NB4 (cell line): ENCODE measurements around the gene FAS.
A peak's percentile ranks its signal among the peaks of the same experiment; 100 is the strongest.

ENCODE experiments used
- DNase-seq: peaks from one replicate; pipeline ENCODE4 v3.0.0; 2010; ENCODE audit warnings: low read depth
- H3K4me3 ChIP-seq: one replicate; pipeline ENCODE4 v1.5.1; 2011; ENCODE audit warnings: mild to moderate bottlenecking, low read depth, low read length, moderate library complexity
- MYC ChIP-seq: IDR thresholded peaks from 2 replicates; pipeline ENCODE4 v1.6.1; 2011; ENCODE audit warnings: low read depth, low read length
- POLR2A ChIP-seq: IDR thresholded peaks from 2 replicates; pipeline ENCODE4 v1.6.1; 2011; ENCODE audit warnings: mild to moderate bottlenecking; ENCODE audit not compliant: insufficient read length; ENCODE audit errors: extremely low read depth
- TF ChIP-seq, protein P1 (sequence below): IDR thresholded peaks from one replicate; pipeline ENCODE4 v1.5.1; 2012; ENCODE audit warnings: low read depth, low read length
- TF ChIP-seq, protein P2 (sequence below): IDR thresholded peaks from 2 replicates; pipeline ENCODE4 v1.6.1; 2011; ENCODE audit warnings: low read depth, low read length

The FAS gene

GRCh38 chr10:88949051-88949450 is 41.5 kb upstream of the FAS start:
- no peak overlapping the region for H3K4me3 ChIP-seq
- DNase-seq: no peak
- TF ChIP-seq POLR2A (no peak), MYC (no peak)
- TF ChIP-seq, protein P1, sequence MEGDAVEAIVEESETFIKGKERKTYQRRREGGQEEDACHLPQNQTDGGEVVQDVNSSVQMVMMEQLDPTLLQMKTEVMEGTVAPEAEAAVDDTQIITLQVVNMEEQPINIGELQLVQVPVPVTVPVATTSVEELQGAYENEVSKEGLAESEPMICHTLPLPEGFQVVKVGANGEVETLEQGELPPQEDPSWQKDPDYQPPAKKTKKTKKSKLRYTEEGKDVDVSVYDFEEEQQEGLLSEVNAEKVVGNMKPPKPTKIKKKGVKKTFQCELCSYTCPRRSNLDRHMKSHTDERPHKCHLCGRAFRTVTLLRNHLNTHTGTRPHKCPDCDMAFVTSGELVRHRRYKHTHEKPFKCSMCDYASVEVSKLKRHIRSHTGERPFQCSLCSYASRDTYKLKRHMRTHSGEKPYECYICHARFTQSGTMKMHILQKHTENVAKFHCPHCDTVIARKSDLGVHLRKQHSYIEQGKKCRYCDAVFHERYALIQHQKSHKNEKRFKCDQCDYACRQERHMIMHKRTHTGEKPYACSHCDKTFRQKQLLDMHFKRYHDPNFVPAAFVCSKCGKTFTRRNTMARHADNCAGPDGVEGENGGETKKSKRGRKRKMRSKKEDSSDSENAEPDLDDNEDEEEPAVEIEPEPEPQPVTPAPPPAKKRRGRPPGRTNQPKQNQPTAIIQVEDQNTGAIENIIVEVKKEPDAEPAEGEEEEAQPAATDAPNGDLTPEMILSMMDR: no peak
- TF ChIP-seq, protein P2, sequence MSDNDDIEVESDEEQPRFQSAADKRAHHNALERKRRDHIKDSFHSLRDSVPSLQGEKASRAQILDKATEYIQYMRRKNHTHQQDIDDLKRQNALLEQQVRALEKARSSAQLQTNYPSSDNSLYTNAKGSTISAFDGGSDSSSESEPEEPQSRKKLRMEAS: no peak

- H3K4me3 ChIP-seq: no peak overlapping the region
- TF ChIP-seq, protein P1: no peak
- no peak for TF ChIP-seq POLR2A
- TF ChIP-seq MYC: no peak
- TF ChIP-seq, protein P2: no peak
- peak; percentile 36 for DNase-seq
These were observed 40.4 kb upstream of the FAS start for GRCh38 chr10:88949912-88950837.

GRCh38 chr10:88952647-88953111 is 37.9 kb upstream of the FAS start, which contains the start of gene ACTA2:
ACTA2 (minus strand) TSS chr10:88952773; CDS start chr10:88948930, 3,843 bp downstream.
- no peak for DNase-seq
- H3K4me3 ChIP-seq: no peak within 1 kb of the TSS
- no peak for TF ChIP-seq MYC

DNA sequence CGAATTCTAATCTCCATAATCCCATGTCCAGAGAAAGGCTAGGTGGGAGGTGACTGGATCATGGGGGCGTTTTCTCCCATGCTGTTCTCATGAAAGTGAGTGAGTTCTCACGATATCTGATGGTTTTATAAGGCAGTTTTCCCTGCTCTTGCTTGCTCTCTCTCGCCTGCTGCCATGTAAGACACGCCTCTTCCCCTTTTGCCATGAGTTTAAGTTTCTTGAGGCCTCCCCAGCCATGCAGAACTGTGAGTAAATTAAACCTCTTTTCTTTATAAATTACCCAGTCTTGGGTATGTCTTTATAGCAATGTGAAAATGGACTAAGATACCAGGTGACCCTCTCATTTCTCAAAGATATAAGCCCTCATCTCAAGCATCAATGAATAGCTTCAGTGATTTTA is 36.9 kb upstream of the FAS start:
- DNase-seq: peak; percentile 37
- TF ChIP-seq MYC (no peak), POLR2A (no peak)
- TF ChIP-seq, protein P1: no peak
- TF ChIP-seq, protein P2: no peak

DNA sequence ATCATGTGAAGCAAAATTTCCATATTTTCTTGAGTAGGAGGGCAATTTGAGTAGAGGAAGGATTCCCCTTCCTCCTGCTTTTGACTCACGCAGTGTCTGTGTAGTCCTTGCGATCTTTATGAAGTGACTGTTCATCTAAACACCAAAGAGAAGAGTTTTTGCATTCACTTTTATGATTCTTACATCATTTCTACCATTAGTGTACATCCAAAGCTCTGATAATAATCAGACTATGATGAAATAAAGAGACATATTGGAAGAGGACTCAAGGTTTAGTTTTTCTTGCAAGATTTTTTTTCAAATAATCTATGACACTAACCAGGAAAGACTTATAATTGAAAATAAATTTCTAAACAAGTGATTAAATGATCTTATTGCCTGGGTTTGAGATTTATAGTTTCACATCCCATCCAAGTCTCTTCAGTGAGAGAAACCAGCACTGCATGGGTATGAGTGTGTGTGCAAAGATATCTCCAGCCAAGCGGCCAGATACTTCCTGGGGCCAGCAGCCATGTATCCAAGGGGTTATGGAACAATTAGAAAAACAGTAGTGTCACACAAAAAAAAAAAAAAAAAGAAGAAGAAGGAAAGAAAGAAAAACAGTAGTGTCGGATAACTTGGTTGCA is 36.0 kb upstream of the FAS start:
- H3K4me3 ChIP-seq: no peak overlapping the region
- DNase-seq: no peak
- TF ChIP-seq POLR2A (no peak), MYC (no peak)
- TF ChIP-seq, protein P1: no peak
- TF ChIP-seq, protein P2: no peak

More for the DNA sequence above, 36.9 kb upstream of the FAS start:
- no peak overlapping the region for H3K4me3 ChIP-seq

DNA sequence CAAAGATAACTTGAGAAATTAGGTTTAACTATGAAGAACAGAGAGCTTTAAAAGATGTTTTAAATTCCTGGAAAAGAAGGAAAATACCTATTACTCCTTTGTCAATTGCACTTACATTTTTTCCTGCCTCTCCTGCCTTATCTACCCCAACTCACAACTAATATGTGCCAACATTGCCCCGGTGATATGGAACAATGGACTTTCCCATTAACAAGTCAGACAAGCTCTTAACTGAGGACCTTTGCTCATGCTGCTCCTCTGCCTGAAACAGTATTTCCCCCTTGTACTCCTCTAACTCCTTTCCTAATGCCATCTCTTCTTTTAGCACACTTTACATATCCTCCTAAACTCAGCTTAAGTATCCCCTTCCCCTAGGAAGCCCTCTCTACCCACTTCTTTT is 33.2 kb upstream of the FAS start:
- no peak for DNase-seq
- TF ChIP-seq, protein P1: no peak
- TF ChIP-seq MYC (no peak), POLR2A (no peak)
- H3K4me3 ChIP-seq: no peak overlapping the region
